ENCODE results near the gene NR3C1.

- TF ChIP-seq, protein P1, sequence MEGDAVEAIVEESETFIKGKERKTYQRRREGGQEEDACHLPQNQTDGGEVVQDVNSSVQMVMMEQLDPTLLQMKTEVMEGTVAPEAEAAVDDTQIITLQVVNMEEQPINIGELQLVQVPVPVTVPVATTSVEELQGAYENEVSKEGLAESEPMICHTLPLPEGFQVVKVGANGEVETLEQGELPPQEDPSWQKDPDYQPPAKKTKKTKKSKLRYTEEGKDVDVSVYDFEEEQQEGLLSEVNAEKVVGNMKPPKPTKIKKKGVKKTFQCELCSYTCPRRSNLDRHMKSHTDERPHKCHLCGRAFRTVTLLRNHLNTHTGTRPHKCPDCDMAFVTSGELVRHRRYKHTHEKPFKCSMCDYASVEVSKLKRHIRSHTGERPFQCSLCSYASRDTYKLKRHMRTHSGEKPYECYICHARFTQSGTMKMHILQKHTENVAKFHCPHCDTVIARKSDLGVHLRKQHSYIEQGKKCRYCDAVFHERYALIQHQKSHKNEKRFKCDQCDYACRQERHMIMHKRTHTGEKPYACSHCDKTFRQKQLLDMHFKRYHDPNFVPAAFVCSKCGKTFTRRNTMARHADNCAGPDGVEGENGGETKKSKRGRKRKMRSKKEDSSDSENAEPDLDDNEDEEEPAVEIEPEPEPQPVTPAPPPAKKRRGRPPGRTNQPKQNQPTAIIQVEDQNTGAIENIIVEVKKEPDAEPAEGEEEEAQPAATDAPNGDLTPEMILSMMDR (IDR thresholded peaks at IDR 0.05), result no peak
- no peak for TF ChIP-seq EZH2phosphoT487 (IDR thresholded peaks at IDR 0.05)
- no peak for TF ChIP-seq EZH2 (IDR thresholded peaks at IDR 0.05)
Measured at GRCh38 chr5:143390258-143390657, 13.2 kb downstream of the NR3C1 start.

Measured in neural progenitor cell (in vitro differentiated cells).